SK-N-SH treated with all-trans-retinoic acid at 6 μM for 48 hours (cell line): Measurements from ENCODE around the gene EXTL1.

Source experiments
- ARNTL ChIP-seq: fragments of 450-650 bp; formaldehyde crosslinking; IDR thresholded peaks from 2 replicates; pipeline ENCODE4 v1.5.0; 2020; ENCODE audit warnings: low read depth, mild to moderate bottlenecking, moderate library complexity, borderline replicate concordance
- BACH2 ChIP-seq: fragments of 250-450 bp; sonication (Bioruptor Pico); IDR thresholded peaks from 2 replicates; pipeline ENCODE4 v1.9.0; 2021; ENCODE audit warnings: mild to moderate bottlenecking, borderline replicate concordance
- ESRRG ChIP-seq: fragments of 250-450 bp; sonication (Bioruptor Pico); IDR thresholded peaks from 2 replicates; pipeline ENCODE4 v1.6.1; 2021; ENCODE audit warnings: mild to moderate bottlenecking
- ISL1 ChIP-seq: fragments of 250-450 bp; sonication (Bioruptor Pico); IDR thresholded peaks from 2 replicates; pipeline ENCODE4 v2.1.2; 2022; ENCODE audit warnings: mild to moderate bottlenecking, moderate library complexity
- SNAI2 ChIP-seq: fragments of 250-450 bp; sonication (Bioruptor Pico); IDR thresholded peaks from 2 replicates; pipeline ENCODE4 v1.5.0; 2020; ENCODE audit warnings: mild to moderate bottlenecking, moderate library complexity
- ZFP3 ChIP-seq: fragments of 250-450 bp; sonication (Bioruptor Pico); IDR thresholded peaks from 2 replicates; pipeline ENCODE4 v1.5.0; 2020; ENCODE audit warnings: mild to moderate bottlenecking, moderate library complexity
- ZNF8 ChIP-seq: fragments of 450-650 bp; formaldehyde crosslinking; IDR thresholded peaks from 2 replicates; pipeline ENCODE4 v1.5.0; 2020; ENCODE audit warnings: mild to moderate bottlenecking, moderate library complexity
- TF ChIP-seq, protein P1 (sequence below): fragments of 250-450 bp; sonication (Bioruptor Pico); IDR thresholded peaks from 2 replicates; pipeline ENCODE4 v1.8.0; 2020; ENCODE audit warnings: mild to moderate bottlenecking, moderate library complexity, borderline replicate concordance
- TF ChIP-seq, protein P2 (sequence below): fragments of 250-450 bp; sonication (Bioruptor Pico); IDR thresholded peaks from 2 replicates; pipeline ENCODE4 v1.5.0; 2020; ENCODE audit warnings: mild to moderate bottlenecking, moderate library complexity
- TF ChIP-seq, protein P3 (sequence below): fragments of 250-450 bp; sonication (Bioruptor Pico); IDR thresholded peaks from 2 replicates; pipeline ENCODE4 v1.8.0; 2021; ENCODE audit warnings: low read depth, mild to moderate bottlenecking, moderate library complexity, borderline replicate concordance
- TF ChIP-seq, protein P4 (sequence below): fragments of 250-450 bp; sonication (Bioruptor Pico); IDR thresholded peaks from 2 replicates; pipeline ENCODE4 v1.5.1; 2020; ENCODE audit warnings: low read depth, mild to moderate bottlenecking, moderate library complexity

DNA sequence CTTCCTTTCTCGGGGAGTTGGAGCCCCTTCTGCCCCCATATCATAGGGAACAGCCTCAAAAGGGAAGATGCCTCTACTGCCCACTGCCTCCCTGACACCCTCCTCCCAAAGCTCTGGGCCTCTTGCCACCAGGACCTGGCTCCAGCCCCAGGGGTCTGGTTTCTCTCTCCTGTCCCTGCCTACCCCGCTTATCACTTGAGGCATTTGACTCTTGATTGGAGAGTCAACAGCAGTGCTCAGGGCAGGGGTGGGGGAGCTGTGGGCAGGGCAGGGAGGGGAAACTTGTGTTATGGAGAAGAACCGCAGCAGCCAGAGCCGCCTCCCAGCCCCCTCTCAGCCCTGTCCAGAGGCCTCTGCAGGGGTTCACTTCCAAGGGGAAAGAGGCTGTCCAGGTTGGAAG lies 45.3 kb downstream of the EXTL1 start:
- TF ChIP-seq, protein P1, sequence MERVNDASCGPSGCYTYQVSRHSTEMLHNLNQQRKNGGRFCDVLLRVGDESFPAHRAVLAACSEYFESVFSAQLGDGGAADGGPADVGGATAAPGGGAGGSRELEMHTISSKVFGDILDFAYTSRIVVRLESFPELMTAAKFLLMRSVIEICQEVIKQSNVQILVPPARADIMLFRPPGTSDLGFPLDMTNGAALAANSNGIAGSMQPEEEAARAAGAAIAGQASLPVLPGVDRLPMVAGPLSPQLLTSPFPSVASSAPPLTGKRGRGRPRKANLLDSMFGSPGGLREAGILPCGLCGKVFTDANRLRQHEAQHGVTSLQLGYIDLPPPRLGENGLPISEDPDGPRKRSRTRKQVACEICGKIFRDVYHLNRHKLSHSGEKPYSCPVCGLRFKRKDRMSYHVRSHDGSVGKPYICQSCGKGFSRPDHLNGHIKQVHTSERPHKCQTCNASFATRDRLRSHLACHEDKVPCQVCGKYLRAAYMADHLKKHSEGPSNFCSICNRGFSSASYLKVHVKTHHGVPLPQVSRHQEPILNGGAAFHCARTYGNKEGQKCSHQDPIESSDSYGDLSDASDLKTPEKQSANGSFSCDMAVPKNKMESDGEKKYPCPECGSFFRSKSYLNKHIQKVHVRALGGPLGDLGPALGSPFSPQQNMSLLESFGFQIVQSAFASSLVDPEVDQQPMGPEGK (CRISPR knock-in tag), result no peak
- TF ChIP-seq ZFP3 (CRISPR knock-in tag) (no peak), ISL1 (CRISPR knock-in tag) (no peak), ZNF8 (CRISPR knock-in tag) (no peak), ARNTL (no peak), SNAI2 (CRISPR knock-in tag) (no peak), BACH2 (CRISPR knock-in tag) (no peak), ESRRG (CRISPR knock-in tag) (no peak)
- TF ChIP-seq, protein P2, sequence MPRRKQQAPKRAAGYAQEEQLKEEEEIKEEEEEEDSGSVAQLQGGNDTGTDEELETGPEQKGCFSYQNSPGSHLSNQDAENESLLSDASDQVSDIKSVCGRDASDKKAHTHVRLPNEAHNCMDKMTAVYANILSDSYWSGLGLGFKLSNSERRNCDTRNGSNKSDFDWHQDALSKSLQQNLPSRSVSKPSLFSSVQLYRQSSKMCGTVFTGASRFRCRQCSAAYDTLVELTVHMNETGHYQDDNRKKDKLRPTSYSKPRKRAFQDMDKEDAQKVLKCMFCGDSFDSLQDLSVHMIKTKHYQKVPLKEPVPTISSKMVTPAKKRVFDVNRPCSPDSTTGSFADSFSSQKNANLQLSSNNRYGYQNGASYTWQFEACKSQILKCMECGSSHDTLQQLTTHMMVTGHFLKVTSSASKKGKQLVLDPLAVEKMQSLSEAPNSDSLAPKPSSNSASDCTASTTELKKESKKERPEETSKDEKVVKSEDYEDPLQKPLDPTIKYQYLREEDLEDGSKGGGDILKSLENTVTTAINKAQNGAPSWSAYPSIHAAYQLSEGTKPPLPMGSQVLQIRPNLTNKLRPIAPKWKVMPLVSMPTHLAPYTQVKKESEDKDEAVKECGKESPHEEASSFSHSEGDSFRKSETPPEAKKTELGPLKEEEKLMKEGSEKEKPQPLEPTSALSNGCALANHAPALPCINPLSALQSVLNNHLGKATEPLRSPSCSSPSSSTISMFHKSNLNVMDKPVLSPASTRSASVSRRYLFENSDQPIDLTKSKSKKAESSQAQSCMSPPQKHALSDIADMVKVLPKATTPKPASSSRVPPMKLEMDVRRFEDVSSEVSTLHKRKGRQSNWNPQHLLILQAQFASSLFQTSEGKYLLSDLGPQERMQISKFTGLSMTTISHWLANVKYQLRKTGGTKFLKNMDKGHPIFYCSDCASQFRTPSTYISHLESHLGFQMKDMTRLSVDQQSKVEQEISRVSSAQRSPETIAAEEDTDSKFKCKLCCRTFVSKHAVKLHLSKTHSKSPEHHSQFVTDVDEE (CRISPR knock-in tag), result no peak
- TF ChIP-seq, protein P3, sequence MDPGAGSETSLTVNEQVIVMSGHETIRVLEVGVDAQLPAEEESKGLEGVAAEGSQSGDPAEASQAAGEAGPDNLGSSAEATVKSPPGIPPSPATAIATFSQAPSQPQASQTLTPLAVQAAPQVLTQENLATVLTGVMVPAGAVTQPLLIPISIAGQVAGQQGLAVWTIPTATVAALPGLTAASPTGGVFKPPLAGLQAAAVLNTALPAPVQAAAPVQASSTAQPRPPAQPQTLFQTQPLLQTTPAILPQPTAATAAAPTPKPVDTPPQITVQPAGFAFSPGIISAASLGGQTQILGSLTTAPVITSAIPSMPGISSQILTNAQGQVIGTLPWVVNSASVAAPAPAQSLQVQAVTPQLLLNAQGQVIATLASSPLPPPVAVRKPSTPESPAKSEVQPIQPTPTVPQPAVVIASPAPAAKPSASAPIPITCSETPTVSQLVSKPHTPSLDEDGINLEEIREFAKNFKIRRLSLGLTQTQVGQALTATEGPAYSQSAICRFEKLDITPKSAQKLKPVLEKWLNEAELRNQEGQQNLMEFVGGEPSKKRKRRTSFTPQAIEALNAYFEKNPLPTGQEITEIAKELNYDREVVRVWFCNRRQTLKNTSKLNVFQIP (CRISPR knock-in tag), result no peak
- TF ChIP-seq, protein P4, sequence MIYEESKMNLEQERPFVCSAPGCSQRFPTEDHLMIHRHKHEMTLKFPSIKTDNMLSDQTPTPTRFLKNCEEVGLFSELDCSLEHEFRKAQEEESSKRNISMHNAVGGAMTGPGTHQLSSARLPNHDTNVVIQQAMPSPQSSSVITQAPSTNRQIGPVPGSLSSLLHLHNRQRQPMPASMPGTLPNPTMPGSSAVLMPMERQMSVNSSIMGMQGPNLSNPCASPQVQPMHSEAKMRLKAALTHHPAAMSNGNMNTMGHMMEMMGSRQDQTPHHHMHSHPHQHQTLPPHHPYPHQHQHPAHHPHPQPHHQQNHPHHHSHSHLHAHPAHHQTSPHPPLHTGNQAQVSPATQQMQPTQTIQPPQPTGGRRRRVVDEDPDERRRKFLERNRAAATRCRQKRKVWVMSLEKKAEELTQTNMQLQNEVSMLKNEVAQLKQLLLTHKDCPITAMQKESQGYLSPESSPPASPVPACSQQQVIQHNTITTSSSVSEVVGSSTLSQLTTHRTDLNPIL, result no peak
